Measurements from ENCODE around the gene BRSK1. TPM values are rescaled to one million over a fixed set of nuclear protein-coding genes. Genes with fewer than 3 reads are reported as not detected.
A peak's percentile ranks its signal among the peaks of the same experiment; 100 is the strongest.

The BRSK1 gene
- polyA plus RNA-seq, 4 donors = 0.22 to 3.5 (median 2.7) TPM

GRCh38 chr19:55284405-55285058 lies 735 bp downstream of the BRSK1 start:
- no peak overlapping the region for H3K27ac ChIP-seq (ENCODE audit: low read depth in 1 of 3, low read length in 2 of 3)
- no peaks in the 10 kb centered on the region for H3K9me3 ChIP-seq (ENCODE audit: control insufficient read depth in 2 of 2, insufficient read depth in 1 of 2, low read depth in 1 of 2, low read length in 1 of 2)
- H3K27me3 ChIP-seq (ENCODE audit: control insufficient read depth in 3 of 3, insufficient read depth in 3 of 3, low read length in 3 of 3) = peaks cover 0 to 3% (median 0%) of the 10 kb centered on the region in 3 donors
- peaks cover 0 to 9% (median 0%) of the 10 kb centered on the region in 3 donors for H3K36me3 ChIP-seq (ENCODE audit: control insufficient read depth in 3 of 3, insufficient read depth in 2 of 3, low read depth in 1 of 3, low read length in 3 of 3)
- FAIRE-seq (no peak), DNase-seq (no peak)
- WGBS, 3 donors = 20 to 42% (median 24%) methylated on average over 9 to 16 of the region's 16 CpGs
- H3K4me1 ChIP-seq (ENCODE audit: control insufficient read depth in 3 of 3, insufficient read depth in 2 of 3, low read depth in 1 of 3, low read length in 2 of 3) = peaks cover 0 to 18% (median 0%) of the 10 kb centered on the region in 3 donors
- H3K4me3 ChIP-seq (ENCODE audit: low read depth in 1 of 3, low read length in 3 of 3) = peak overlapping the region; percentile 8 to 23 (median 8)

GRCh38 chr19:55285229-55285890 lies 1.6 kb downstream of the BRSK1 start:
- Histone ChIP-seq H3K9me3 (ENCODE audit: control insufficient read depth in 2 of 2, insufficient read depth in 1 of 2, low read depth in 1 of 2, low read length in 1 of 2) (no peaks in the 10 kb centered on the region), H3K27ac (ENCODE audit: low read depth in 1 of 3, low read length in 2 of 3) (peak overlapping the region in 1 of 3 donors; percentile 35), H3K4me3 (ENCODE audit: low read depth in 1 of 3, low read length in 3 of 3) (no peak overlapping the region), H3K4me1 (ENCODE audit: control insufficient read depth in 3 of 3, insufficient read depth in 2 of 3, low read depth in 1 of 3, low read length in 2 of 3) (peaks cover 0 to 16% (median 0%) of the 10 kb centered on the region in 3 donors), H3K36me3 (ENCODE audit: control insufficient read depth in 3 of 3, insufficient read depth in 2 of 3, low read depth in 1 of 3, low read length in 3 of 3) (peaks cover 0 to 9% (median 0%) of the 10 kb centered on the region in 3 donors), H3K27me3 (ENCODE audit: control insufficient read depth in 3 of 3, insufficient read depth in 3 of 3, low read length in 3 of 3) (peaks cover 0 to 3% (median 0%) of the 10 kb centered on the region in 3 donors)
- 44 to 50% (median 45%) methylated on average over 16 to 18 of the region's 18 CpGs for WGBS, 3 donors
- FAIRE-seq (no peak), DNase-seq (peak in 1 of 2 donors; percentile 21)

- Histone ChIP-seq H3K36me3 (ENCODE audit: control insufficient read depth in 3 of 3, insufficient read depth in 2 of 3, low read depth in 1 of 3, low read length in 3 of 3) (peaks cover 0 to 9% (median 0%) of the 10 kb centered on the region in 3 donors), H3K9me3 (ENCODE audit: control insufficient read depth in 2 of 2, insufficient read depth in 1 of 2, low read depth in 1 of 2, low read length in 1 of 2) (no peaks in the 10 kb centered on the region), H3K27ac (ENCODE audit: low read depth in 1 of 3, low read length in 2 of 3) (no peak overlapping the region), H3K4me1 (ENCODE audit: control insufficient read depth in 3 of 3, insufficient read depth in 2 of 3, low read depth in 1 of 3, low read length in 2 of 3) (peaks cover 0 to 6% (median 0%) of the 10 kb centered on the region in 3 donors), H3K4me3 (ENCODE audit: low read depth in 1 of 3, low read length in 3 of 3) (no peak overlapping the region), H3K27me3 (ENCODE audit: control insufficient read depth in 3 of 3, insufficient read depth in 3 of 3, low read length in 3 of 3) (peaks cover 0 to 3% (median 0%) of the 10 kb centered on the region in 3 donors)
- FAIRE-seq (no peak), DNase-seq (no peak)
- 84 to 89% (median 86%) methylated on average over 21 of the region's 21 CpGs for WGBS, 3 donors
These were observed 3.7 kb downstream of the BRSK1 start for GRCh38 chr19:55287361-55288079.

- no peak overlapping the region for H3K4me3 ChIP-seq (ENCODE audit: low read depth in 1 of 3, low read length in 3 of 3)
- H3K27me3 ChIP-seq (ENCODE audit: control insufficient read depth in 3 of 3, insufficient read depth in 3 of 3, low read length in 3 of 3) = peaks cover 0 to 3% (median 0%) of the 10 kb centered on the region in 3 donors
- DNase-seq (no peak), FAIRE-seq (no peak)
- H3K4me1 ChIP-seq (ENCODE audit: control insufficient read depth in 3 of 3, insufficient read depth in 2 of 3, low read depth in 1 of 3, low read length in 2 of 3) = peaks cover 0 to 6% (median 0%) of the 10 kb centered on the region in 3 donors
- peaks cover 0 to 11% (median 0%) of the 10 kb centered on the region in 3 donors for H3K36me3 ChIP-seq (ENCODE audit: control insufficient read depth in 3 of 3, insufficient read depth in 2 of 3, low read depth in 1 of 3, low read length in 3 of 3)
- no peak overlapping the region for H3K27ac ChIP-seq (ENCODE audit: low read depth in 1 of 3, low read length in 2 of 3)
- H3K9me3 ChIP-seq (ENCODE audit: control insufficient read depth in 2 of 2, insufficient read depth in 1 of 2, low read depth in 1 of 2, low read length in 1 of 2) = no peaks in the 10 kb centered on the region
- WGBS, 3 donors = 92 to 96% (median 95%) methylated on average over 9 of the region's 9 CpGs
These were observed 5.5 kb downstream of the BRSK1 start for GRCh38 chr19:55289117-55289796.

GRCh38 chr19:55297267-55297666 lies 13.5 kb downstream of the BRSK1 start:
- no peak for DNase-seq
- H3K36me3 ChIP-seq (ENCODE audit: control insufficient read depth in 3 of 3, insufficient read depth in 2 of 3, low read depth in 1 of 3, low read length in 3 of 3) = peaks cover 0 to 2% (median 0%) of the 10 kb centered on the region in 3 donors
- no peak overlapping the region for H3K4me3 ChIP-seq (ENCODE audit: low read depth in 1 of 3, low read length in 3 of 3)
- no peaks in the 10 kb centered on the region for H3K9me3 ChIP-seq (ENCODE audit: control insufficient read depth in 2 of 2, insufficient read depth in 1 of 2, low read depth in 1 of 2, low read length in 1 of 2)
- H3K27ac ChIP-seq (ENCODE audit: low read depth in 1 of 3, low read length in 2 of 3) = no peak overlapping the region
- H3K4me1 ChIP-seq (ENCODE audit: control insufficient read depth in 3 of 3, insufficient read depth in 2 of 3, low read depth in 1 of 3, low read length in 2 of 3) = peaks cover 0 to 8% (median 2%) of the 10 kb centered on the region in 3 donors
- FAIRE-seq = no peak
- WGBS, 3 donors = 53 to 81% (median 65%) methylated on average over 10 of the region's 10 CpGs
- H3K27me3 ChIP-seq (ENCODE audit: control insufficient read depth in 3 of 3, insufficient read depth in 3 of 3, low read length in 3 of 3) = no peaks in the 10 kb centered on the region

- Histone ChIP-seq H3K27ac (ENCODE audit: low read depth in 1 of 3, low read length in 2 of 3) (no peak overlapping the region), H3K27me3 (ENCODE audit: control insufficient read depth in 3 of 3, insufficient read depth in 3 of 3, low read length in 3 of 3) (no peaks in the 10 kb centered on the region), H3K4me1 (ENCODE audit: control insufficient read depth in 3 of 3, insufficient read depth in 2 of 3, low read depth in 1 of 3, low read length in 2 of 3) (peaks cover 0 to 8% (median 2%) of the 10 kb centered on the region in 3 donors), H3K9me3 (ENCODE audit: control insufficient read depth in 2 of 2, insufficient read depth in 1 of 2, low read depth in 1 of 2, low read length in 1 of 2) (no peaks in the 10 kb centered on the region), H3K36me3 (ENCODE audit: control insufficient read depth in 3 of 3, insufficient read depth in 2 of 3, low read depth in 1 of 3, low read length in 3 of 3) (peaks cover 0 to 5% (median 0%) of the 10 kb centered on the region in 3 donors), H3K4me3 (ENCODE audit: low read depth in 1 of 3, low read length in 3 of 3) (no peak overlapping the region)
- no peak for DNase-seq
- 82 to 89% (median 84%) methylated on average over 10 of the region's 10 CpGs for WGBS, 3 donors
- FAIRE-seq = no peak
These were observed 16.2 kb downstream of the BRSK1 start for GRCh38 chr19:55299991-55300390.

- Histone ChIP-seq H3K9me3 (ENCODE audit: control insufficient read depth in 2 of 2, insufficient read depth in 1 of 2, low read depth in 1 of 2, low read length in 1 of 2) (no peaks in the 10 kb centered on the region), H3K27ac (ENCODE audit: low read depth in 1 of 3, low read length in 2 of 3) (no peak overlapping the region), H3K4me1 (ENCODE audit: control insufficient read depth in 3 of 3, insufficient read depth in 2 of 3, low read depth in 1 of 3, low read length in 2 of 3) (peaks cover 0 to 8% (median 2%) of the 10 kb centered on the region in 3 donors), H3K27me3 (ENCODE audit: control insufficient read depth in 3 of 3, insufficient read depth in 3 of 3, low read length in 3 of 3) (no peaks in the 10 kb centered on the region), H3K4me3 (ENCODE audit: low read depth in 1 of 3, low read length in 3 of 3) (no peak overlapping the region), H3K36me3 (ENCODE audit: control insufficient read depth in 3 of 3, insufficient read depth in 2 of 3, low read depth in 1 of 3, low read length in 3 of 3) (peaks cover 0 to 6% (median 0%) of the 10 kb centered on the region in 3 donors)
- FAIRE-seq (no peak), DNase-seq (no peak)
- WGBS, 3 donors = 70 to 75% (median 70%) methylated on average over 15 of the region's 15 CpGs
These were observed 17.2 kb downstream of the BRSK1 start for GRCh38 chr19:55300886-55301458.
